ENCODE measurements around the gene SOSTDC1.

GRCh38 chr7:16447876-16448275, 17.7 kb downstream of the SOSTDC1 start:
- TF ChIP-seq, protein P1, sequence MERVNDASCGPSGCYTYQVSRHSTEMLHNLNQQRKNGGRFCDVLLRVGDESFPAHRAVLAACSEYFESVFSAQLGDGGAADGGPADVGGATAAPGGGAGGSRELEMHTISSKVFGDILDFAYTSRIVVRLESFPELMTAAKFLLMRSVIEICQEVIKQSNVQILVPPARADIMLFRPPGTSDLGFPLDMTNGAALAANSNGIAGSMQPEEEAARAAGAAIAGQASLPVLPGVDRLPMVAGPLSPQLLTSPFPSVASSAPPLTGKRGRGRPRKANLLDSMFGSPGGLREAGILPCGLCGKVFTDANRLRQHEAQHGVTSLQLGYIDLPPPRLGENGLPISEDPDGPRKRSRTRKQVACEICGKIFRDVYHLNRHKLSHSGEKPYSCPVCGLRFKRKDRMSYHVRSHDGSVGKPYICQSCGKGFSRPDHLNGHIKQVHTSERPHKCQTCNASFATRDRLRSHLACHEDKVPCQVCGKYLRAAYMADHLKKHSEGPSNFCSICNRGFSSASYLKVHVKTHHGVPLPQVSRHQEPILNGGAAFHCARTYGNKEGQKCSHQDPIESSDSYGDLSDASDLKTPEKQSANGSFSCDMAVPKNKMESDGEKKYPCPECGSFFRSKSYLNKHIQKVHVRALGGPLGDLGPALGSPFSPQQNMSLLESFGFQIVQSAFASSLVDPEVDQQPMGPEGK (CRISPR knock-in tag; IDR thresholded peaks at IDR 0.05; ENCODE audit: borderline replicate concordance) = no peak
- TF ChIP-seq, protein P2, sequence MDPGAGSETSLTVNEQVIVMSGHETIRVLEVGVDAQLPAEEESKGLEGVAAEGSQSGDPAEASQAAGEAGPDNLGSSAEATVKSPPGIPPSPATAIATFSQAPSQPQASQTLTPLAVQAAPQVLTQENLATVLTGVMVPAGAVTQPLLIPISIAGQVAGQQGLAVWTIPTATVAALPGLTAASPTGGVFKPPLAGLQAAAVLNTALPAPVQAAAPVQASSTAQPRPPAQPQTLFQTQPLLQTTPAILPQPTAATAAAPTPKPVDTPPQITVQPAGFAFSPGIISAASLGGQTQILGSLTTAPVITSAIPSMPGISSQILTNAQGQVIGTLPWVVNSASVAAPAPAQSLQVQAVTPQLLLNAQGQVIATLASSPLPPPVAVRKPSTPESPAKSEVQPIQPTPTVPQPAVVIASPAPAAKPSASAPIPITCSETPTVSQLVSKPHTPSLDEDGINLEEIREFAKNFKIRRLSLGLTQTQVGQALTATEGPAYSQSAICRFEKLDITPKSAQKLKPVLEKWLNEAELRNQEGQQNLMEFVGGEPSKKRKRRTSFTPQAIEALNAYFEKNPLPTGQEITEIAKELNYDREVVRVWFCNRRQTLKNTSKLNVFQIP (CRISPR knock-in tag; IDR thresholded peaks at IDR 0.05; ENCODE audit: borderline replicate concordance, low read depth) = no peak
- TF ChIP-seq TSHZ2 (CRISPR knock-in tag; IDR thresholded peaks at IDR 0.05) (no peak), SNAI2 (CRISPR knock-in tag; IDR thresholded peaks at IDR 0.05) (no peak), OSR1 (CRISPR knock-in tag; IDR thresholded peaks at IDR 0.05) (no peak), ZNF565 (CRISPR knock-in tag; conservative IDR thresholded peaks at IDR 0.05; ENCODE audit: low read depth) (no peak), ZC3H10 (CRISPR knock-in tag; IDR thresholded peaks at IDR 0.05) (no peak)
